PFSK-1 (cell line): ENCODE measurements around the gene ATP5F1D.

Source experiments
- FOXP2 ChIP-seq: optimal IDR thresholded peaks from 2 replicates; pipeline ENCODE3; 2011; ENCODE audit warnings: borderline replicate concordance, control low read depth, inconsistent platforms; ENCODE audit not compliant: insufficient read depth; ENCODE audit errors: extremely low read length, extremely low read depth
- POLR2AphosphoS5 ChIP-seq: IDR thresholded peaks from 2 replicates; pipeline ENCODE4 v1.6.1; 2012; ENCODE audit warnings: low read depth, mild to moderate bottlenecking, control low read depth, low read length, moderate library complexity
- SIN3A ChIP-seq: IDR thresholded peaks from 2 replicates; pipeline ENCODE4 v1.6.1; 2012; ENCODE audit warnings: mild to moderate bottlenecking, low read length, moderate library complexity, borderline replicate concordance; ENCODE audit not compliant: insufficient read depth
- TAF1 ChIP-seq: IDR thresholded peaks from 2 replicates; pipeline ENCODE4 v1.6.1; 2012; ENCODE audit warnings: low read length, control low read depth, borderline replicate concordance; ENCODE audit not compliant: insufficient read depth
- TF ChIP-seq, protein P1 (sequence below), 2 experiments: IDR thresholded peaks; 2 replicates each; pipeline versions ENCODE4 v1.6.1 to v1.8.0; 2011 to 2012; ENCODE audit warnings: low read depth in 2 of 2, low read length in 2 of 2, control low read depth in 1 of 2, inconsistent platforms in 1 of 2, mild to moderate bottlenecking in 1 of 2, moderate library complexity in 1 of 2; ENCODE audit not compliant: insufficient read depth in 1 of 2

The ATP5F1D gene

DNA sequence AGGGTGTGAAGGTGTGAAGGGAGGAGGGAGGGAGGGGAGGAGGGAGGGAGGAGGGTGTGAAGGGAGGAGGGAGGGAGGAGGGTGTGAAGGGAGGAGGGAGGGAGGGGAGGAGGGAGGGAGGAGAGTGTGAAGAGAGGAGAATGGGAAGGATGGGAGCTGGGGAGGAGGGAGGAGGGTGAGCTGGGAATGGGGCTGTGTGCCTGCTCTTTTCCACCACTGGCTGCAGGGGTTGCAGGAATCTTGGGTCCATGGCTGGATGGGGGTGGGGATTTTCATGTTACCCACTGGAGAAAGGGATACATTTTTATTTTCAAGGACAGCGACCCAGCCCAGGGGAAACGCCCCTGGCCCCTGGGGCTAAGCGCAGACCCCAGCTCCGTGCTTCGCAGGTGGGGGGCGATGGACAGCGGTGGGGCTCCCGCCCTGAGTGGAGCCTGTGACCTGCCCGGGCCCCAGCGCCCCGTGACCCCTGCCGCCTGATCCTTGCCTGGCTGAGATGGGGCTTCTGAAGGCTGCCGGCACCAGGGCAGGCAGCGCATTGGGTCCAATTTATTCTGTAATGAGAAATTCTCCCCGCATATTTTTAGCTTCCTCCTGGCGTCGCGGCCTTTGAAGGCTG is 41.1 kb downstream of the ATP5F1D start:
- TF ChIP-seq SIN3A, result no peak
- TF ChIP-seq, protein P1, sequence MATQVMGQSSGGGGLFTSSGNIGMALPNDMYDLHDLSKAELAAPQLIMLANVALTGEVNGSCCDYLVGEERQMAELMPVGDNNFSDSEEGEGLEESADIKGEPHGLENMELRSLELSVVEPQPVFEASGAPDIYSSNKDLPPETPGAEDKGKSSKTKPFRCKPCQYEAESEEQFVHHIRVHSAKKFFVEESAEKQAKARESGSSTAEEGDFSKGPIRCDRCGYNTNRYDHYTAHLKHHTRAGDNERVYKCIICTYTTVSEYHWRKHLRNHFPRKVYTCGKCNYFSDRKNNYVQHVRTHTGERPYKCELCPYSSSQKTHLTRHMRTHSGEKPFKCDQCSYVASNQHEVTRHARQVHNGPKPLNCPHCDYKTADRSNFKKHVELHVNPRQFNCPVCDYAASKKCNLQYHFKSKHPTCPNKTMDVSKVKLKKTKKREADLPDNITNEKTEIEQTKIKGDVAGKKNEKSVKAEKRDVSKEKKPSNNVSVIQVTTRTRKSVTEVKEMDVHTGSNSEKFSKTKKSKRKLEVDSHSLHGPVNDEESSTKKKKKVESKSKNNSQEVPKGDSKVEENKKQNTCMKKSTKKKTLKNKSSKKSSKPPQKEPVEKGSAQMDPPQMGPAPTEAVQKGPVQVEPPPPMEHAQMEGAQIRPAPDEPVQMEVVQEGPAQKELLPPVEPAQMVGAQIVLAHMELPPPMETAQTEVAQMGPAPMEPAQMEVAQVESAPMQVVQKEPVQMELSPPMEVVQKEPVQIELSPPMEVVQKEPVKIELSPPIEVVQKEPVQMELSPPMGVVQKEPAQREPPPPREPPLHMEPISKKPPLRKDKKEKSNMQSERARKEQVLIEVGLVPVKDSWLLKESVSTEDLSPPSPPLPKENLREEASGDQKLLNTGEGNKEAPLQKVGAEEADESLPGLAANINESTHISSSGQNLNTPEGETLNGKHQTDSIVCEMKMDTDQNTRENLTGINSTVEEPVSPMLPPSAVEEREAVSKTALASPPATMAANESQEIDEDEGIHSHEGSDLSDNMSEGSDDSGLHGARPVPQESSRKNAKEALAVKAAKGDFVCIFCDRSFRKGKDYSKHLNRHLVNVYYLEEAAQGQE (IDR thresholded peaks at IDR 0.05; ENCODE audit: insufficient read depth in 1 of 2, low read depth in 2 of 2, low read length in 2 of 2), result no peak
- TF ChIP-seq FOXP2, result no peak
- TF ChIP-seq POLR2AphosphoS5, result no peak
- no peak for TF ChIP-seq TAF1

DNA sequence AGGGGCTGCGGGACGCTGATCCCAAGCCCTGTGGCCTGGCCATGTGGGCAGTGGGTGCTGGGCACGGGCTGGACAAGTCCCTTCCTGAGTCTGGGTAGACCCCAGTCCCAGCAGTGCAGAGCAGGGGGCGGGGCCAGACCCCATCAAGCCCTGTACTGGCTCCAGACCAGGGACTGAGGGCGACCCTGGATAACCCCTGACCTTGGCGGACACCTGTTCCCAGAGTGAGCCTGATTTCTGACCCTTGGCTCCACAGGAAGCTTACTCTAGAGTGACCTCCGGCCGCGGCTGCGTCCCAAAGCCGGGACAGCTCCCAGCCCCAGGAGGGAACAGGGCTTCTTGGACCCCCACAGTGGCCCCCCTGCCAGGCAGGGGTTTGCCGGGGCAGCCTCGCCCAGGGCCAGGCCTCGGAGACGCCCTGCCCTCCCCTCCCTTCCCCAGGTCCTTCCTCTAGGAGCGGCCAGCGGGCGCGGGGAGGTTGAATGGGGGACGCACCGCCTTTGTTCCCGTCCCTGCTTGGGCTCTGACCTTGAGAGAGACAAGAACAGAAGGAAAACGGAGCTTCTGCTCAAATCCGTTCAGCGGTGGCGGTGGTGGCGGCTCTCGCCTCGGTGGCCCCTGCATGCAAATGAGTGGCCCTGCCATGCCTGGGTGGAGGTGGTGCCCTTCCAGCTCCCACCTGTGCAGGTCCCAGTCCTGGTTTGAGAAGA is 41.8 kb downstream of the ATP5F1D start:
- TF ChIP-seq, protein P1 (IDR thresholded peaks at IDR 0.05; ENCODE audit: insufficient read depth in 1 of 2, low read depth in 2 of 2, low read length in 2 of 2), result no peak
- TF ChIP-seq FOXP2 (no peak), POLR2AphosphoS5 (no peak), SIN3A (no peak), TAF1 (no peak)

DNA sequence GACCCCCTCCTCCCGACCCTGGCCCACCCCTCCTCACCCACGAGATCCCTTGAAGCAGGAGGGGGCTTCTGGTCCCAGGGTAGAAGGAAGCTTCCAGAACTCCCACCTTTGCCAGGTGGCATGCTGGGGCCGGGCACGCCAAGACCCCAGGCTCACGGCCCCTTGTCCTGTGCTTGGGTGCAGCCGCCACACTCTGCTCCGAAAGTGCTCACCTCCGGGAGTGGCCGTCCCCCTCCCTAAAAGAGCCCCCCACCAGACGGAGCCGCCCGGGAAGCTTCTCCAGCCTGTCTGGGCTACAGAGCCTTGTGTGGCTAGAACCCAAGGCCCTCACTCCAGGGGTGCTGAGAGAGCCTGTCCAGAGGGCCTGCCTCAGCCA is 42.4 kb downstream of the ATP5F1D start:
- TF ChIP-seq TAF1 (no peak), SIN3A (no peak), POLR2AphosphoS5 (no peak), FOXP2 (no peak)
- TF ChIP-seq, protein P1 (IDR thresholded peaks at IDR 0.05; ENCODE audit: insufficient read depth in 1 of 2, low read depth in 2 of 2, low read length in 2 of 2), result no peak

DNA sequence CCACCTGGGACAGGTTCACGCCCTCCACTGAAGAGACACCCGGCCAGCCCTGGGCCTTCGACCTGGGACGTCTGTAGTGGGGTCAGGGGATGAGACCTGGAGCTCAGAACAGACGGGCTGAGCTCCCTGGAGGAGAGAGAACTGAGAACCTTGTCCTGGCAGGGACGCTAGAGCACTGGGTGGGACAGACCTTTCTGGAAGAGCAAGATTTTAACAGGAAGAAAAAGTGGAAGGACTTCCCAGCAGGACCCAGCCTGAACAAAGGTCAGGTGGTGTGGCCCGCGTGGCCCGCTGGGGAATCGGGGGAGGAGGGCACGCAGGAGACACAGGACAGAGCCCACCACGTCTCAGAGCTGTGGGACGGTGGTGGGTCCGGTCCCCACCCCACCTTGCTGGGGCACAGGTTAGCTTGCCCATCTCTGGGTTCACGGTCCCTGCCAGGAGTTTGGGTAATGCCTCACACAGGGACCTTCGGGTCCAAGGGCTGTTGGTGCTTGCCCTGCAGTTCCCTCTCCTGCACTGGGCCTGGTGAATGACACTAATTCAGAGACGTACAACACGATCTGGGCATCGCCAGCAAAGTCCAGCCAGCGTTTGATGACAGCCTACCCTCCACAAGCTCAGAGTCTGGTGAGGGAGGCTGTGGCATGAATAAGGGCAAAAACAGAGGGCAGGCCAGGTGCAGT is 42.9 kb downstream of the ATP5F1D start:
- TF ChIP-seq SIN3A (no peak), POLR2AphosphoS5 (no peak), TAF1 (no peak)
- TF ChIP-seq, protein P1 (IDR thresholded peaks at IDR 0.05; ENCODE audit: insufficient read depth in 1 of 2, low read depth in 2 of 2, low read length in 2 of 2), result no peak
